GM21825 (cell line): ENCODE measurements around the gene CD248.
"Not testable (repeated sequence)": the region's sequence is repeated elsewhere in the genome, so short reads cannot be mapped to it uniquely, and the experiment has no call there.

Experiments used
- ATAC-seq: cut with Tn5 transposase; IDR thresholded peaks from one replicate; pipeline ENCODE4 v1.9.1; 2021; ENCODE audit warnings: mild to moderate bottlenecking, moderate library complexity; ENCODE audit not compliant: unreplicated experiment

The CD248 gene, protein sequence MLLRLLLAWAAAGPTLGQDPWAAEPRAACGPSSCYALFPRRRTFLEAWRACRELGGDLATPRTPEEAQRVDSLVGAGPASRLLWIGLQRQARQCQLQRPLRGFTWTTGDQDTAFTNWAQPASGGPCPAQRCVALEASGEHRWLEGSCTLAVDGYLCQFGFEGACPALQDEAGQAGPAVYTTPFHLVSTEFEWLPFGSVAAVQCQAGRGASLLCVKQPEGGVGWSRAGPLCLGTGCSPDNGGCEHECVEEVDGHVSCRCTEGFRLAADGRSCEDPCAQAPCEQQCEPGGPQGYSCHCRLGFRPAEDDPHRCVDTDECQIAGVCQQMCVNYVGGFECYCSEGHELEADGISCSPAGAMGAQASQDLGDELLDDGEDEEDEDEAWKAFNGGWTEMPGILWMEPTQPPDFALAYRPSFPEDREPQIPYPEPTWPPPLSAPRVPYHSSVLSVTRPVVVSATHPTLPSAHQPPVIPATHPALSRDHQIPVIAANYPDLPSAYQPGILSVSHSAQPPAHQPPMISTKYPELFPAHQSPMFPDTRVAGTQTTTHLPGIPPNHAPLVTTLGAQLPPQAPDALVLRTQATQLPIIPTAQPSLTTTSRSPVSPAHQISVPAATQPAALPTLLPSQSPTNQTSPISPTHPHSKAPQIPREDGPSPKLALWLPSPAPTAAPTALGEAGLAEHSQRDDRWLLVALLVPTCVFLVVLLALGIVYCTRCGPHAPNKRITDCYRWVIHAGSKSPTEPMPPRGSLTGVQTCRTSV

DNA sequence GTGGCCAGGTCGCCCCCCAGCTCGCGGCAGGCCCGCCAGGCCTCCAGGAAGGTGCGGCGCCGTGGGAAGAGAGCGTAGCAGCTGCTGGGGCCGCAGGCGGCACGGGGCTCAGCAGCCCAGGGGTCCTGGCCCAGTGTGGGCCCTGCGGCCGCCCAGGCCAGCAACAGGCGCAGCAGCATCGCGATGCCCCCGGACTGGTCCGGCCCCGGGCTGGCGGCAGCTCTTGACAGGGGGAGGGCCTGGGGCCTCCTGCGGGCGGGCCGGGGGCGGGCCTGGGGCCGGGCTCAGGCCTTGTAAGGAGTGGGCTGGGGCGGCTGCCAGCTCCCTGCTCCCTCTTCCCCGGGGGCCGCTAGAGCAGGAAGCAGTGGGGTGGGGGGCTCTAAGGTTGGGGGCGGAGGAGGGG lies at the start of gene CD248:
TSS of gene CD248 (minus strand) at position 196 of the 403 bp plus-strand sequence. CDS start at position 179, 17 bp downstream.
- no peak for ATAC-seq

DNA sequence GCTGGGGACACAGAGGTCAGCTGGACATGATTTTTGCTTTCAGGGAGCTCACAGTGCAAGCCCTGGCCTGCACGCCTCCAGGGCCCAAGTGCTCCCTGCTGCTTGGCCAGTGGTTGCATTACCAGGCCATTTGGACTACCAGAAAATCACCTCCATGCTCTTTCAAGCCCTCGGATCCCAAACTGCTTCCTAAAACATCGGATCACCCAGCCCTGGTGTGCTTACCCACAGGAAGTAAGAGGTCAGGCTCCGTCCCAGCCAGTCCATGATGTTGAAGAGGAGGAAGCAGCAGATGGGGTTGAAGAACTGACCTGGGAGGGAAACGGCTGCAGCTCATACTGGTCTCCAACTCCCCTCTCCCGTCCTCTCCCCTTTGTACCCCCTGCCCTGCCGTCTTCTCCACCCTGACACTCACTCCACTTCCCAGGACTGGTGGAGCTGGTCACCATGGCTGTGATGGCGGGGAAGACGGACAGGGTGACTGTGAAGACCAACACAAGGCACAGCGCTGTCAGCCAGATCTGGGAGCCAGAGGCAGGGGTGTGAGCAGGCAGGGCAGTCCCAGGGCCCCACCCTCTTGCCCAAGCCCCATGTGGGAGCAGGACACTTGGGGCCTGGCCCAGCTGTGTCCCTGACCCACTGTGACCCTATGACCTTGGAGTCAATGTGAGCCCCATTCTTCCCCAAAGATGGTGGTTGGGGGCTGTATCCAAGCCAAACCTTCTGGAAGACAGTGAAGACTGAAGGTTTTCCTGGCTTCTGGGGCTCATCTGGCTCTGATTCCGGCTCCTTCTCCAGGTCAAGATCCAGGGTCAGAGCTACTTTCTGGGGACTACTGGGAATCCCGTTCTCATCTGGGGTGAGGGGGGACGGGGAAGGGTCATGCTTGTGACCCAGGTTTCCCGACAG lies 49.1 kb upstream of the CD248 start:
- ATAC-seq, result no peak

DNA sequence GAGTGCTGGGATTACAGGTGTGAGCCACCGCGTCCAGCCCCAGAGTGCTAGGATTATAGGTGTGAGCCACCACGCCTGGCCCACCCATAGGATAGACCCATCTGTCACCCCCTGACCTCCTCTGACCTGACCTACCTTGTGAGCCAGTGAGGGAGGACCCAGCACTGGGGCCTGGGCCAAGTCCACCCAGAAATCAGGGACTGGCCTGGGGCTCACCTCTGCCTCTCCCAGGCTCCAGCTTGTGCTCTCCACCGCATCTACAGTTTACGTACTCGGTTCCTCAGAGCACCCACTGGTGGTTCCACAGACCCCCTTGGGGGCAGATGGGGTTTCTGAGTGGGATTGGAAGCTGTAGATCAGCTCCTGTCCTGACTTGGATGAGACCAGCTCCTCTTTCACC lies 48.3 kb upstream of the CD248 start:
- no peak for ATAC-seq

DNA sequence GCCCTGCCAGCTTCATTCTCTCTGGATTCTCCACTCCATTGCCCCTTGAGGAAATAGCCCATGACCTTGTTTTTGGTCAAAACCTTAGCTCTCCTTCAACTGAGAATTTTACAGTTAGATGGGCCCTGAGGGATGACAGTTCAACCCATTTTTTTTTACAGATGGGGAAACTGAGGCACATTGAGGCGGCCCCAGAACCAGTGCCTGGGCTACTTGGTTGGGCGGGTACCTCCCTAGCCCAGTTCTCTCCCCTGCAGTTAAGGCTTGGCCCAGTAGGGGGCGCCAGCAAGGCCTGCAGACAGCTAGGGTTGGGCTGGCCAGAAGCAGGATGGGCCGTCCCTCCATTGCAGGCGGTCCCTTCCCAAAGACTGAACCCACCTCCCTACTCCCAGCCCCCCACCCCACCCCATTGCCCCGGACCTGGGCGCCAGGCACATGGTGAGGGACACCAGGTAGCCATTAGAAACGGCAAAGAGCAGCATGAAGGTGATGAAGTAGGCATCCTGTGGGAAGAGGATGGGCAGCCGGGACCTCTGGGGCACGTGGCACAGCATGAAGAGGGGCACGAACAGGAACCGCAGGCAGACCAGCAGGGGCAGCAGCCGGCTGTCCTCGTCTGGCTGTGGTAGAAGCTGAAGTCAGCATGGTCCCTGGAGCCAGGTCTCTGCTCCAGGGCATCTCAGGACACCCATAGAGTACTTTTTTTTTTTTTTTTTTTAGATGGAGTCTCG lies 47.1 kb upstream of the CD248 start:
- ATAC-seq, result no peak

DNA sequence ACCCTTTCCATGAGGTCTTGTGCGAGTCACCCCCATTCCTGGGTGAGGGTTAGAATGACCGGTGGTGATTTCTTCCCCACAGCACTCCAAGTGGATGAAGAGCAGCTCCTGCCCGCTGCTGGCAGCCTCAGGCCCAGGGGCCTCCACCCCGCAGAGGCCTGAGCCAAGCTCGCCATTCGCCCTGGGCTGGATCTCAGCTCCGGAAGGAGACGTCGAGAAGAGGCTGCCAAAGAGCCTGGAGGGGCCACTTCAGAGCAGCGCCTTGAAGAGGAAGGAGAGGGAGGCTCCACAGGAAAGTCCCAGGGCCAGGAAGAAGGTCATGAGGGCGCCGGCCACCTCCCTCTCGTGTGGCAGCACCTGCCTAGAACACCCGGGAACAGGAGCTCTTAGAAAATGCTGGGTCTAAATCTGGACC lies 46.4 kb upstream of the CD248 start:
- no peak for ATAC-seq

DNA sequence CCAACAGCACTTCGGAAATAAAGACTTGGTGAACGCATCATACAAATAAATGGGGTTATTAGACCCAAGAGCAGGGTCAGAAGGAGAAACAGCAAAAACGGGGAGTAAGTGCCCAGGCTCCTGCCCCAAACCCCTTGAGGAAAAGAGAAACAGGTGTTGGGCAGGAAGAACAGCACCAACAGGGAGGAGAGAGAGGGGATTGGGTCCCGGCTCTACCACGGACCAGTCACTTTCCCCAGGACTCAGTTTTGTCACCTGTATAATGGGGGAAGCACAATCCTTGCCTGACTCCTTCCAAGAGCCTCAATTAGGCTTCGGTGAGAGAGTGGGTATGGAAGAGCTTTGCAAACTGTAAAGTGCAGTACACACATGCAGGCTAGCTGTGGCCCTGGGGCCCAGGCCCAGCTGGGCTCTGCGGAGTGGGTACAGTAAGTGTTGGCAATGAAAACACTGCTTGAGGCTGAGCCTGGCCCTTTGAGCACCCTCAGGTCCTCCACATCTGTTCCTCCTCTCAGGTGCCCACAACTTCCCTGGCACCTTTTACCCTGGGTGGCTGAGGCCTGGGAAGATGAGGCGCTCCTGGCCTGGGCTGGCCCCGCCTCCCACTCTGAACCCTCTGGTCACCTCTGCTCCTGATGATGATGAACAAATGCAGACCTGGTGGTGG lies 45.8 kb upstream of the CD248 start:
- no peak for ATAC-seq

DNA sequence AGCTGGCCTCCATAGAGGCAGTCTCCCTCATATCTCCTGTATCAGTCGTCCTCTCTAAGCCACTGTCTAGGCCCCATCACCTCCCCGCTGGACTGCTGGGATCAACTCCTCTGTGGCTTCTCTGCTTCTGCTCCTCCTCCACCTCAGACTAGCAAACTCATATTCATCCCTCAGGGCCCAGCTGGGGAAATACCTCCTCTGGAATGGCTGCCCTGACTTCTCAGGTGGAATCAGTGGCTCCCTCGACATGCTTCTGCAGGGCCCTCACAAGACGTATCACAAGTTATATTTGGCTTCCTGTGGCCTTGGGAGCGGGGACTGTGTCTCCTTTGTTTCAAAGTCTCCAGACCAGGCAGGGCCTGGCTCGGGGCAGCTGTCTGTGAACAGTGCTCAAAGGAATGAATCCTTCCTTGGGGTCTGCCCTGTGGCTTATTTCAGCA lies 44.7 kb upstream of the CD248 start:
- no peak for ATAC-seq

DNA sequence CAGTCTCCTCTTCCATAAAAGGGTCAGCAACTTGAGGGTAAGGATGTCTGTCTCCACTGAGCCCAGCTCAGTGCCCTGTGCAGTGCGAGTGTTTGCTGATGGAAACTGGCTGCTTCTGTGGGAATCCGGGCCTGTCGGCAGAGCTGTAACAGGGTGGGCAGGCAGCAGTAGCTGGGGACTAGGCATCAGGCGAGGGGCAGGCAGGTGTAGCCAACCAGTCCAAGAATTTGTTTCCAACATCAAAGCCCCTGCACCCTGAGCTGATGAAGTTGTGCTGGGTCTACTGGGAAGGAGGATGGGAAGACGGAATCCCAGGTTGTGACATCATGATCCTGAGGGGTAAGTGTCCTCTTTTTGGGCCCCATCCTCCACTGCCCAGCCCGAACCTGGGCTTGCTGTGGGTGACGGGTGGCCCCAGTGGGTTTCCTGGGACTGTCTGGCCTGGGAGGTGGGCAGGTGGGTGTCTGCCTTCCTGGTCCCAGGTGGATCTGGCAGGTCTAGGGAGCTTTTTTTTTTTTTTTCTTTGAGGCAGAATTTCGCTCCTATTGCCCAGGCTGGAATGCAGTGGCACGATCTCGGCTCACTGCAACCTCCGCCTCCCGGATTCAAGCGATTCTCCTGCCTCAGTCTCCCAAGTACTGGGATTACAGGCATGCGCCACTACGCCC lies 43.7 kb upstream of the CD248 start:
- ATAC-seq, result no peak

DNA sequence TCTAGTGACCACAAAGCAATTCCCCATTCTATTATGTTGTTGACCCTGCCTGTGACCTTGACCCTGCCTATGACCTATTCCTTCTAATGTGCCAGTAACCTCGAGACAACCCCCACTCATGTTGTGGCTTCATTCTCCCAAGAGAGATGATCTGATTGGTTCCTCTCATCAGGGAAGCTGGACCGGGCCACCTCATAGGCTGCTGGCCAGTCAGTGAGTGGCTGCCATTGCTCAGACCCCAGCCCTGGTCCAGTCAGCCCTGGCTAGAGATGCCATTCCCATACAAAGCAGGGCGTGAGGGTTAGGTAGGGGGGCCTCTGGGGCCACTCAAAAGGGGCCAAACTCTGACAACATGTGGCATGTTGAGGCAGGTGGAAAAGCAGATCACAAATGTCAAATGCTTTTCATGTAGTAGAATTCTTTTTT lies 42.8 kb upstream of the CD248 start:
- ATAC-seq, result no peak

DNA sequence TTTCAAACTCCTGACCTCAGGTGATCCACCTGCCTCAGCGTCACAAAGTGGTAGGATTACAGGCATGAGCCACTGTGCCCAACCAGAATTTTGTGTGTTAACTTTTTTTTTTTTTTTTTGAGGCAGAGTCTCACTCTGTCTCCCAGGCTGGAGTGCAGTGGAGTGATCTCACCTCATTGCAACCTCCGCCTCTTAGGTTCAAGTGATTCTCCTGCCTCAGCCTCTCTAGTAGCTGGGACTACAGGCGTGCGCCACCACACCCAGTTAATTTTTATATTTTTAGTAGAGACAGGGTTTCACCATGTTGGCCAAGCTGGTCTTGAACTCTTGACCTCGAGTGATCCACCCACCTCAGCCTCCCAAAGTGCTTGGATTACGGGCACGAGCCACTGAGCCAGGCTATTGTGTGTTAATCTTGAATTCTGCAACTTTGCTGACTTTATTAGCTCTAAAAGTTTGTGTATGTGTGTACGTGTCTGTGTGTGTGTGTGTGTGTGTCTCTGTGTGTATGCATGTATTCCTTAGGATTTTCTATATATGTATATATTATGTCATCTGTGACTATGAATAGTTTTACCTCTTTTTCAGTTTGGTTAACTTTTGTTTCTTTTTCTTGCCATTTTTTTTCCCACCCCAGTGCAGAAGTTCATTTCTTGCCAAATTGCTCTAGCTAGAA lies 33.9 kb upstream of the CD248 start:
- ATAC-seq, result not testable (repeated sequence)

DNA sequence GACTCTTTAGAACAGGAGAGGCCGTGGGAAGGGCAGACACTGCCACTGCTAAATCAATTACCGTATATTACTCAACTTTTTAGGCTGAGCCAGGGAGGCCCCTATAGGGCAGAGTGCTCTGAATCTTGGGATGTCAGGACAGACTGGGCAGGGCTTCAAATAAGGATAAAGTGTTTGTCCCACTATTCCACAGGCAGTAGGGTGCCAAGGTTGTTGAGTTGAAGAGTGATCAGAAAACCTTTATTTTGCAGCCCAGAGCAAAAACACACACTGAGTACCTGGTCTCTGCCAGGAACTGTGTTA lies 32.2 kb upstream of the CD248 start:
- no peak for ATAC-seq

DNA sequence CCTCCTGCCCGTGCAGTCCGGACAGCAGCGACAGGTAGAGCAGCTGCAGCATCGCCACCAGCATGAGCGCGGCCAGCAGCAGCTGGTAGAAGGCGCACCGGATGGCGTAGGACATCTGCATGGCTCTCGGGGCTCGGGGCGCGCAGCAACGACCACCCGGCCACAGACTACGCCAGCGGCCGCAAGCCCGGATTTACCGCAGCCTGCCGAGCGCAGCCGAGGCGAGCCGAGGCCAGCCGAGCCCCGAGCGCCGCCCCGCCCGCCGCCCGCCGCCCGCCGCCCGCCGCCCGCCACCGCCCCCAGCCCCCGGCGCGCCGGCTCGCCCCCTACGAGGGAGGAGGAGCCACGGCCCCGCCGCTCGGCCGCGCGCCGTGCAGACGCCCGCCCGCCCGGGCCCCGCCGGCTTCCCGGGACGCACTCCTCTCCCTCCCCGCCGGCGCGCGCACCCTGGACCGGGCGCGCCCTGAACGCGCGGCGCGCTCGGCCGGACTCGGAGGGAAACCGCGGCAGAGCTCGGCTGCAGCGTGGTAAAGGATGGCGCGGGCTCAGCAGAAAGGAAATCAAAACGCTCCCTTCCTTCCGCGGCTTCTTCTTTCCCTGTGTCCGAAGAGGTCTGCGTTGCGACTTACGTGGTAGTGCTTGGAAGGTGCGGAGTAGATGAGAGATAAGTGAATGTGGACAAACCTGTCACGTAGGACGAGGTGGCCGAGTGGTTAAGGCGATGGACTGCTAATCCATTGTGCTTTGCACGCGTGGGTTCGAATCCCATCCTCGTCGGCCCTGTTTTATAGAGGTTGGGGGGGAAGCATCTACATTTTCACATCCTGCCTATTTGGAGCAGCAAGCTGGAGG lies 30.8 kb upstream of the CD248 start, which contains the start of gene B4GAT1:
TSS of gene B4GAT1 (minus strand) at position 205 of the 852 bp plus-strand sequence. CDS start at position 121, 84 bp downstream.
- ATAC-seq, result peak; percentile 30

DNA sequence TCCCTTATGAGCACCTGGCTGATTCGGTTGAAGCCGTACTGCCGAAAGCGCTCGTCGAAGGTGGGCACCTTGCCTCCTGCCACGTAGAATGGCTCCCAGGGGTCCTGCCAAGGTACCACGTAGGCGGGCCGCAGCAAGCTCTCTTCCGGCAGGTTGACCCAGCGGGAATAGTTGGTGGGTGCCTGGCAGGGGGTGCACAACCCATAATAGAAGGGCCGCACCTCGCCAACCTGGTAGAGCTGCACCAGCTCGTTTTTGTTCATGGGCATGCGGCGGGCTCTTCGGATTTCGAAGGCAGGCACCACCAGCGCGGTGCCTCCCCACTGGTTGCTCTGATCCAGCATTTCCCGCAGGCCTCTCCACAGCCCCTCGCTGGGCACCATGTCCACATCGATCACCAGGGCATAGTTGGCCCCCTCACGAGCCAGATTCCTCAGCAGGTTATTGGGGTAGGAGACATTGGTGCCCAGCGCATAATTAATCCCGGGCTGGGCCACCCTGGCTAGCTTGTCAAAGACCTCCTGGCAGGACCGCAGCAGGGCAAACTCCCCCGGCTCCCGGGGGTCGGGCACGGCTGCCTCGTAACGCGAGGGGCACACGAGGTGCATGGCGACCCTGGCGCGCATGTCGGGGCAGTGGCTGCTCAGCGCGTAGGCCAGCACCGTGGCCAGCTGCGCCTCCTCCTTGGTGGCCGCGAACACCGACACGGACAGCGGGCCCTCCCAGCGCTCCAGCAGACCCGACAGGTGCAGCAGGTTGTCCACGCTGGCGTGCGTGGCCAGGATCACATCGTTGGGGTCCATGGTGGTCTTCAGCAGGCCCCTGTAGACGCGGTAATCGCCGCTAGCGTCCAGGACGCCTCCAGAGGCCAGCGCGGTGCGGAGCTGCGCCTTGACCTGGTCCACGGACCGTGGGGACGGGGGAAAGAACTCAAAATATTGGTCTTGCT lies 29.9 kb upstream of the CD248 start:
- no peak for ATAC-seq

DNA sequence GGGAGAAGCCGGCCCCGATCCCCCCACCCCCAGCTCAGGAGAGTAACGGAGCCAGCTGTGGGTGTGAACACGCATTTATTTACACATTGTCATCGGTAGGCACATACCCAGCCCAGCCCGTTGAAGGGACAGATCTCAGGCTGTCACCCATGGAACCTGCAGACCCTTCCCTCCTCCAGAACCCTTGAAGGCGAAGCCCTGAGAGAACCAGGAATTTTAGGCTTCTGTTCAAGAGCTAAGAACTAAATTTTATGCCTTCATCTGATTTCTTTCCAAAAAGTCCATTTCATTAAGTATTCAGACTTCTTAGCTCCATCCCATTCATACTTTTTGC lies 28.4 kb upstream of the CD248 start:
- peak; percentile 5 for ATAC-seq

DNA sequence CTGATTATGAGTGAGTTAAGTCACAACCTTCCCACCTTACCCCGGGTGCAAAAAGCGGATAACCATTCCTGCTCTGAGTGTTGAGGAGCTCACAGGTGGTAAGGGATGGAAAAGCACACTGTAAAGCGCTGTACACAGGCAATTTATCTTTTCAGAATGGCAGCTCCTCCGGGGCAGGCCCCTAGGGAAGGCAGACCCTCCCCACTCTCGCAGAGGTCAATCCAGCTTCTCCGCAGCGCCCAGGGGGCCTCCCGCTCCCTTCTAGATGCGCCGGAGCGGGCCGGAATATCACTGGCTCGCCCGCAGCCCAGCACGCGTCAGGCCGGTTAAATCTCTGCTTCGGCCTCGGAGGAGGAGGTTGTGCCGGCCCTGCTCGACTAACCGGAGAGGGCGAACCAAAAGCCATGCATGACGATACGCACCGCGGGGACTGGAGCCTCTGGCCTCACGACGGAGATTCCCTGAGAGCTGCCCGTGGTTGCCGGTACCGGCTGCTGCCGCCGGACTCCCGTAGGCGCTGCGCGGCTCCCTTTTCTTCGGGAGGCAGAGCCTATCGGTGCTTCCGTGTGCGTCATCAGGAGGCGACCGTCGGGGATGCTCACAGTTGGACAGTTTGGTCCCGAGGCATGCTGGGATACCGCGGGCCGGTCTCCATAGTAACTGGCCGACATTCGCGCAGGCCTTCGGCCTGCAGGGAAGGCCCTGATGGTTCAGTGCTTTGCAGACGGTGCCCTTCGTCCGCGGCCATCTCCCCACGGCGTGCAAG lies 27.9 kb upstream of the CD248 start, which contains the start of gene BRMS1:
TSS of gene BRMS1 (minus strand) at position 555 of the 766 bp plus-strand sequence. CDS start 2,870 bp downstream, outside the sequence.
- ATAC-seq, result peak; percentile 69

DNA sequence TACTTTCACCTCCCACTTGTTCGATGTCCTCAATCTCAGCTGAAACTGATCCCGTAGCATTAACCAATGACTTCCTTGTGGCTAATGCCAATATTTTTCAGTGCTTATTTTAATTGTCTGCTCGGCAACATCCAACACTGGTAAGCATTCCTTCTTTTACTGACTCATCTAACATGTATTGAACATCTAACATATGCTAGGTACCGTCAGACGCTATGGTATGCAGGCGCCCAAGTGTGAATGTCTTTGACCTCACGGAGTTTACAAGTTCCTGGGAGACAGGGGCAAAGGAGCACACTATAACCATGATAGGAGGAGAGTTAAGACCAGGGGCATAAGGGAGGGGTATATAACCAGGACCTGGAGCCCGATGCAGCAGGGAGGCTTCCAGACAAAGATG lies 26.3 kb upstream of the CD248 start:
- no peak for ATAC-seq
